Fibroblast of skin of abdomen (primary cell): ENCODE data around the gene DNAH8.

Experiments used
- DNase-seq: peaks from one replicate; pipeline ENCODE4 v3.0.0-alpha.2; 2013

Gene DNAH8

DNA sequence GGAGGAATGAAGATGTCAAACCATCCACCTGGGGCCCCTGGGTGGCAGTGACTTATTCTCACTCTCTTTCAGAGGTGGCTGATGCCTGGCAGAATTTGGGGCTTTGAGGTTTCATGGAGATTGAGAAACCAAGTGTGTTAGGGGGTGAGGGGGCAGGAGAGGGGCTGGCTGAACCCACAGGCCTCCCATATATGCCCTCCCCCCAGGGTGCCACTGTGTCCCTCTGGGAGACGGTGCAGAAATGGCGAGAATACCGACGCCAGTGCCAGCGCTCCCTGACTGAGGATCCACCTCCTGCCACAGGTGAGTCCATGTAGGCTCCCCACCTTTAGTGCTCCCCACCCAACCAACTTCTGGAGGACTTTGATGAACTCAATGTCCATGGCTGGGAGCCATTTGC, 341.1 kb downstream of the DNAH8 start:
- DNase-seq: no peak

DNA sequence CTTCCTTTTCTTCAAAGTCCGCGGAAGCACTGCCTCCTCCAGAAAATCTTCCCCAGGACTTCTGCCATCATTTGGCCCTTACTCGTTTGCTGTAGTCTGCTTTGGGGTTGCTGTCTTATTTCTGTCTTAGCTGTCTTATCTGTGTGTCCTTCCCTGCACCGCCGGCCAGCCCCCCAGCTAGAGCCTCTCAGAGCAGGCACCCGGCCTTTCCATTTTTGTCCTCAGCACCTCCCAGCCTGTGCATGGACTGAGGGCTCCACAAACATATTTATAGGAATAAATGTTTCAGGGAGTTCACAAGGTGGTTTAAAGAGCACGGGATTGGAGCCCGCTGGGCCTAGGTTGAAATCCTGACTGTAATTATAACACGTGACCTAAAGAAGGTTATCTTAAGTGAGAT, 341.6 kb downstream of the DNAH8 start:
- no peak for DNase-seq

DNA sequence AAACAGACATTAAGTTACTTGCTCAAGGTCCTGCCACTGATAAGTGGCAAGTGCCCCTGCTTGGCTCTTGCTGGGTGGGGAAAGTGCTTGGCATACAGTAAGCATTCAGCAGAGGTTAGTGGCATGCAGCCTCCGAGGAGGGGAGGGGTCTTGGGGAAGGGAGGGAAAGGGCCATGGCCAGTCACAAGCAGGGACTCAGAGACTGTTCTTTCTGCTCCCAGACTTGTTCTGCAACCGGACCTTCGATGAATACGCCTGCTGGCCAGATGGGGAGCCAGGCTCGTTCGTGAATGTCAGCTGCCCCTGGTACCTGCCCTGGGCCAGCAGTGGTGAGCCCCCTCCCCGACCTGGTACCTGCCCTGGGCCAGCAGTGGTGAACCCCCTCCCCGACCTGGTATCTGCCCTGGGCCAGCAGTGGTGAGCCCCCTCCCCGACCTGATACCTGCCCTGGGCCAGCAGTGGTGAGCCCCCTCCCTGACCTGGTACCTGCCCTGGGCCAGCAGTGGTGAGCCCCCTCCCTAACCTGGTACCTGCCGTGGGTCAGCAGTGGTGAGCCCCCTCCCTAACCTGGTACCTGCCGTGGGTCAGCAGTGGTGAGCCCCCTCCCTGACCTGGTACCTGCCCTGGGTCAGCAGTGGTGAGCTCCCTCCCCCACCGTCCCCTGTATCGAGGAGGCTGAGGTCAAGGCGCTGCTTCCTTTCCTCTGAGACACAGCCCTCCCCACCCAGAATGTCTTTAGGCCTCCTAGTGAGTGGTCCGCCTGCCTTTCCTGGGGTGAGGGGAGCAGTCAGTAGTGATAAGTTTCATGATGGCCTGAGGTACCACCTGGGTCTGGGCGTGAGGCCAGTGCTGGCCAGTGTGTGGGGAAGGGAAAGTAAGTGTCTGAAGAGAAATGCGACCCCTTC, 342.4 kb downstream of the DNAH8 start:
- no peak for DNase-seq

DNA sequence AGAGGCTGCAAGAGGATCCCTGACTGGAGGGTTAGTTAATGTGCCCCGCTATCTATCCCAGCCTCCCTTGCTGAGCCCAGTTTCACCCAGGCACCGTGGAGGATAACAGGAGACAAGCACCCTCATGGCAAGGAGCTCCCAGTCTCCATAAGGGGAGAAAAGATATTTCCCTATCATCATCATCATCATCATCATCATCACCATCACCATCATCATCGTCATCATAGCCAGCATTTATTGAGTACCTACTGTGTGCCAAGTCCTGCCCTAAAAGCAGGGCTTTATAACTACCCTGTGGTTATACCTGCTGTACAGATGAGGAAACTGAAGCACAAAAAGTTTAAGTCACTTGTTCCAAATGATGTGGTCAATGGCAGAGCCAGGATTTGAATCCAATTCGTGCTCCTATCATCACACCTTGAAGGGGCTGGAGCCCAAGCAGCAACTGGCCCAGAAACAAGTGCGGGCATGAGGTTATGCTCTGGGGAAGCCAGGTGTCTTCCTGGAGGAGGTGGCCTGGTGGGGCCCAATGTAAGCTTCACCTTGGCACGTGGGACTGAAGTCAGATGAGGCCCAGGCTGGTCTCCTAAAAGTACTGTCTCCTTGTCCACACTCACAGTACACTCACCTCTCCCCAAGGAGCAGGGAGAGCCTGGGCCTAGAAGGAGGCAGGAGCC, 343.5 kb downstream of the DNAH8 start:
- DNase-seq: no peak

DNA sequence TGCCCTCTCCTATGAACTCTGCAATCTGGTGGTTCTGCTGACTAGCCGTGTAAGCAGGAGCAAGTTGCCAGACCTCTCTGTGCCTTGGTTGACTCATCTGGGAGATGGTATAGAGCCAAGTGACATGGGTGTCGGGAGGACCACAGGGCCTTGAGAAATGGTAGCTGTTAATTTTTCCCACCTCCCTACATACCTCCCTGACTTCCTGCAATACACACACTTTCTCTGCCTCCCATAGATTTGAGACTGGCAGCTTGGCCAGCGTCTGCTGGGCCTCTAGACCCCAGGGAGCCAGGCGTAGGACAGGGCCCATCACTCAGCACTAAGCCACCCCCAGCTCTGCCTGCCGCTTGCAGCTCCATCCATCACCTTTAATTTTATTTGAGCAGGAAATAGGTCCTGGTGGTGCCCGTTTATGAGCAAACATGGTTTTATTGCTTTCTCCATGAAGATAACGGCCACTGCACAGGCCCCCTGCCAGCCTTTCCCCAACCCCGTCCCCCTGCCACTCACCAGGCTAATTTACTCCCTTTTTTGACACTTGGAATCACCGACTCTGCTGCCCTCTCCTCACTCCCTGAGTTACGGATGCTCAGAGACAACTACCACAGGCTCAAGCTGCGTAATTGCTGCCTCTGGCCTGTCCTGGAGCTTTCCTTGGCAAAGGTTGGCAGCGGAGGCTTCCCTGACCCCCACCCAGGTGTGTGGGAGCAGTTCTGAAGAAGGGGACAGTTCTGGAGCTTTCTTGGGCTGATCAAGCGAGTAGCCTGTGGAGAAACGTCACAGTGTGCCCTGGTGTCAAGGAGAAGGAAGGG, 344.6 kb downstream of the DNAH8 start:
- DNase-seq: no peak

DNA sequence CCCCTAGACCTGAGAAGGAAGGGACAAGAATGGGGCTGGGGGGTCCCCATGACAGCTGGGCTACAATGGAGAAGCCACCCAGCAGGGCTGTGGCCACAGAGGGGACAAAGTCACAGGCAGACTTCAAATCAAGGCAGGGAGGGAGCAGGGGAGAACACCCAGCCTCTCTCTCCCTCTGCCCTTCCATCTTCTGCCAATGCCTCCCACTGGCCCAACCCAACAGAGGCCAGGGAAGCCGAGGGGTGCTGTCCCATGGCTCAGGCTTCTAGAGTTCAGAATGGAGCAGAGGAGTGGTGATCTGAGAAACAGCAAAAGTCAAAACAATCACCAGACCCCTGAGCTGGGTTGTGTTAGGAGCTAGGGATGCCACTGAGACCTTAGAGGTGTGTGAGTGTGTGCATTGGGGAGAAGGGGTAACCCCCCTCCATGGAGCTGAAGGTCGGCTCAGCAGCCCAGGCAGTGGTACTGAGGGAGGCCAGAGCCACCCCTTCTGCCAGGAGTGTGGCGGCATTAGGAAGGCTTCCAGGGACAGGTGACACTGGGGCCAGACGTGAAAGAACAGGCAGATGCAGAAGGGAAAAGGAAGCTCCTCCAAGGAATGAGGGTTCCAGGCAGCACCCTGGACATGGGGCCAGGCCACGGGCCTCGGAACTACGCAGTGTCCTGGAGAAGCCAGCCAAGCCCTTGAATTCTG, 345.5 kb downstream of the DNAH8 start:
- DNase-seq: no peak

DNA sequence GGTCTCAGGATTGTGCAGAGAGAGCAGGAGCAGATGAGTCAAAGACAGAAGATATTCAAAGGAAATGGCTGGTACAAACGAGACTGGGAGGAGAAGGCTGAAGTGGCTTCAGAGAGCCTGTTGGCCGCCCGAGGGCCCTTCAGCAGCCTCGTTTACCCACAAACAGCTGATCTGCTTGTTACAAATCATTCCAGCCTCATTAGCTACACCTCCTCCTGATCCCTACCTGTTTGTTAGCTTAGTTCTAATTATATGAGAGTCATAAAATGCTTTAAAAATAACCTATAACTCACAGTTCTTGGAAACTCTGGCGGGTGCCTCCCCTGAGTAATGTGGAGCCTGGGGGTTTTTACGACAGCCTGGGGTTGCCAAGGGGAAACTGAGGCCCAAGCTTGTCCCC, 346.1 kb downstream of the DNAH8 start:
- no peak for DNase-seq

DNA sequence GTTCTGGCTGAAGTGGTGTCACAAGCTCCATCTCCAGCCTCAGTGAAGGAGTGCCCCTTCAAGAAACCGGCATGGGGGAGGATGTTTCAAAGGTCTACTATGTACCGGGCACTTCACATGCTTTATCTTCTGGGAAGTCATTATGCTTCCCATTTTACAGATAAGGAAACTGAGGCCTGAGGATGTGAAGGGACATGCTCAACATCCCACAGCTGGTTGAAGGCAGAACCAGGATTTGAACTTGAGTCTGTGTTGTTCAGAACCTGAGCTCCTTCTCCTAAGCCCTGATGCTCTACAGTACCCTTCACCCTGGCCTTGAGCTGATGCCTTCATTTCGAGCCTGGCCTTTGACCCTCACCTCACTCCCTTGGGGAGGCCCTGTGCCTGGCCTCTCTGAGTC, 346.5 kb downstream of the DNAH8 start:
- DNase-seq: no peak

DNA sequence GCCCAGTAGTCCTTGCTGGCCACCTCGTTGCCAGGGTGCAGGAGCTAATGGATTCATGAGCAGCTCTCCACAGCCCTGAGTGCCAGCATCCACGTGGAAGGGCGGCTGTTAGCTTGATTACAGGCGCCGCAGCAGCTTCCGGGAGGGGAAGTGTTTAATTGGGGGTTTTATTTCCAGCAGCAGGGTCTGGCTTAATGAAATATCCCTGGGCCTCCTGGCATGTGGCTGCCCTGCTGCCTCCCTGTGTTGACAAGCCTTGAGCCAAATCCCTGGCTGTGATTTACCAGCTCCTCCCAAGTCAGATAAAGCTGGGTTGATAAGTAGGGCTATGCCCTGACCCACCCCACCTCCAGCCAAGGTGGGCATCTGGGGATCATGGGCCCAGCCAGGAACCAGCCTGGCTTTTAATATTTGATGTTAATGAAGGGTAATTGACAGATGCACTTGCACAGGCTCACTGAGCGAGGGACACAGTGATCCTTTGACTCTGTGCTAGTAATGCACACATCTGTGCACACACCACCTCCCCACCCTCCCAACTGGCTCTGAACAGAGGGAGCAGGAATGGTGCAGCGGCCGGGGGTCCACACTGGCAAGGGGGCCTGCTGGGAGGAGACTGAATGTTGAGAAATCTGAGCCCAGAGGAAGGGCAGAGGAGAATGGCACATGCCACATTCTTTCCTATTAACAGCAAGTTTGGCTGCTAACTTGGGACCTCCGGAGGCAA, 347.1 kb downstream of the DNAH8 start:
- no peak for DNase-seq

DNA sequence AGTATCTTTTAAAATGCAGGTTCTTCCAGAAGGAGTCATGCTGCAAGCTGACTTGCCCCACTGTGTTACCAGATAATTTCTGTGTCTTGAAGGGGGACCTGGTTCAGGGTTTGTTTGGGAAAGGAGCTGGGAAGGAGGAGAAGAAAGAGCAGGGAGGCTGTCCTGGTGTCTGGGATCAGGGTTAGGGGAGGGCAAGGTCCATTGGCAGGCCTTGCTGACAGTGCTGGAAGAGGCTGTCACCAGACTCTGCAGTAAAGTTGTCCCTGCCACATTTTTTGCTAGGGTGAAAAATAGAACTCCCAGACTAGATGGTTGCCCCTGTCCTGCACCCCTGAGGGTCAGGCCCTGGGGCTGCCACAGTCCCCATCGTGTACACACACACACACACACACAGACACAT, 348.4 kb downstream of the DNAH8 start:
- no peak for DNase-seq

DNA sequence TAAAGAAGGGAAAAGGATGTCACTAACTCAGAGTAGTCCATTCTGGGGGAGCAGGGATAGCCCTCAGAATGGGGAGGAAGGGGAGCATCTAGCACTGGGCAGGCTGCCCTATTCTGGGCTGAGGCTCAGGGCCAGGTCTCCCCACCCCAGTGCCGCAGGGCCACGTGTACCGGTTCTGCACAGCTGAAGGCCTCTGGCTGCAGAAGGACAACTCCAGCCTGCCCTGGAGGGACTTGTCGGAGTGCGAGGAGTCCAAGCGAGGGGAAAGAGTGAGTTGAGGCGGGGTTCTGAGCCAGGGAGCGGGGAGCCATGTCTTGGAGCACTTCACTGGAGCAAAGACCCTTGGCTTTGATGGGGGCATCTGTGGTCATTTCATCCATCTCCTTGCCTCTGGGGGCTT, 350.4 kb downstream of the DNAH8 start:
- DNase-seq: no peak

DNA sequence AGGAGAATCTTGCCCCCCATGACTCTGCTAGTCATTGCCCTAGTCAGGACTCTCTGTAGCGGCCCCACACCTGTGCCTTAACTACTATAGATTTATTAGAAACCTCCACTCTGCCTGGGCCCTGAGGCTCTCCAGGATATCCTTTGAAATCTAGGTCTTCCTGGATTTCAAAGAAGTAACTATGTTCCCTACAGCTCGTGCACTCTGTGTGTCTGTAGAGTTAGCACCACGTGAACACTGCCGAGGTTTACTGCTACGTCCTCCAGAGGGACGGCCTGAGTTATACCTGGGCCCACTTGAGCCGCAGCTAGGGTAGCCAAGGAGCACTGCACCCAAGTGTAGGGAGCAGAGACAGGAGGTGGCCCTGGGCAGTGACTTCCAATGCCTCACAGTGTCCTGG, 353.3 kb downstream of the DNAH8 start:
- no peak for DNase-seq

DNA sequence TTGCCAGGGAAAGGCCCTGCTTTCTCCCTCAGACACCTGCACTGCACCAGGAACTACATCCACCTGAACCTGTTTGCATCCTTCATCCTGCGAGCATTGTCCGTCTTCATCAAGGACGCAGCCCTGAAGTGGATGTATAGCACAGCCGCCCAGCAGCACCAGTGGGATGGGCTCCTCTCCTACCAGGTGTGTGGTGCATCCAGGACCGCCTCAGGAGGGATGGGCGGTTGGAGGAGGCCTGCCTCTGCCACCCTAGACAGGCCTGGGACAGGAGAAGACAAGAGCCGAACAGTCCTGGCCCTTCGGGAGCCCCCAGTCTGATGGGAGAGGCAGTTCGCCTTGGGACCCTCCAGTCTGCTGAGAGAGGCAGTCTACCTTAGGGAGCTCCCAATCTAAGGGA, 357.7 kb downstream of the DNAH8 start:
- no peak for DNase-seq

DNA sequence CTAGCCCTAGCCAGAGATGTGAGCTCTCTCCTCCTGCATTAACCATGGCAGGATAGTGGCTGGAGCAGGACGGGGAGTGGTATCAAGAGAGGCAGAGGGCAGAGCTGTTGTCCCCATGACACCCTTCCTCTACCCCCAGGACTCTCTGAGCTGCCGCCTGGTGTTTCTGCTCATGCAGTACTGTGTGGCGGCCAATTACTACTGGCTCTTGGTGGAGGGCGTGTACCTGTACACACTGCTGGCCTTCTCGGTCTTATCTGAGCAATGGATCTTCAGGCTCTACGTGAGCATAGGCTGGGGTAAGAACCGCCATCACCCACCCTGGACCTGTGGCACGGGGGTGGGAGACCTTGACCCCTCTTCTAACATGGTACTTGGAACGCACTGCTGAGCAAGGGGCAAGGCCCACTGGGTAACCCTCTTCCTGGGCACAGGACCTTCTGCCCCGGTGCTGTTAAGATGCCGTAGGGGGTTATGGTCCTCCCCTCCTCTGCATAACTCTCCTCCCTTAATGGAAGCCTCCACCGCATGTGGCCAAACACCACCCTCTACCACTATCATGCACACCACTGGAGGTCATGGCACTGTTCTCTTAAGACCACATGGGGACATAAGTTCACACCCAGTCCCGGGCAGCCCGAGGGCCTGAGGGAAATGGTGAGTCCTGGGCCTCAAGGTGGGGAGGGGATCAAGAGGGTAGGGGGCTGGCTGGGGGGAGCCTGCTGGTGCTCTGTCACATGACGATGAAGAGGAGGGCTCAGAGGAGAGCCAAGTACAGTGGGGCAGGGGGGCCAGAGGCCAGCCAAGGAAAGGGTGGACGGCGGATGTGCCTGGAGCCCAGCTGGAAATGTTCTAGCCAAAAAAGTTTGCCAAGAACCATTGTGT, 358.6 kb downstream of the DNAH8 start:
- DNase-seq: no peak

DNA sequence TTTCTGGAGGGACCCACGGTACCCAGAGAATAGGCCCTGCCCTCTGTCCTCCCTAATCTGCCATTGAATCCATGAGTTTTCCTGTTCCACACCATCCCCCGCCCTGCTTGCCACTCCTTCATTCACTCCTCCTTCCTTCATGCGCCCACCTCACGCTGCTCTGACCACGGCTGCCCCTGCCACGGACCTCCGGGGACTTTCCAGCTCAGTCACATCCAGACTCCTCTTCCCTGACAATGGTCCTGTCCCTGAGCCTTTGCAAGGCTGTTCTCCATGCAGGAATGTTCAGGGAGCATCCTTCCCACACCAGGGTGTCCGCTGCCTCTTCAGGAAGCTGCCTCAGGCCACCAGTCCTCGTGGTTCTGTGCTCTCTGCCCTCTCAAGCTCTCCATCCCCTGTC, 359.4 kb downstream of the DNAH8 start:
- no peak for DNase-seq

DNA sequence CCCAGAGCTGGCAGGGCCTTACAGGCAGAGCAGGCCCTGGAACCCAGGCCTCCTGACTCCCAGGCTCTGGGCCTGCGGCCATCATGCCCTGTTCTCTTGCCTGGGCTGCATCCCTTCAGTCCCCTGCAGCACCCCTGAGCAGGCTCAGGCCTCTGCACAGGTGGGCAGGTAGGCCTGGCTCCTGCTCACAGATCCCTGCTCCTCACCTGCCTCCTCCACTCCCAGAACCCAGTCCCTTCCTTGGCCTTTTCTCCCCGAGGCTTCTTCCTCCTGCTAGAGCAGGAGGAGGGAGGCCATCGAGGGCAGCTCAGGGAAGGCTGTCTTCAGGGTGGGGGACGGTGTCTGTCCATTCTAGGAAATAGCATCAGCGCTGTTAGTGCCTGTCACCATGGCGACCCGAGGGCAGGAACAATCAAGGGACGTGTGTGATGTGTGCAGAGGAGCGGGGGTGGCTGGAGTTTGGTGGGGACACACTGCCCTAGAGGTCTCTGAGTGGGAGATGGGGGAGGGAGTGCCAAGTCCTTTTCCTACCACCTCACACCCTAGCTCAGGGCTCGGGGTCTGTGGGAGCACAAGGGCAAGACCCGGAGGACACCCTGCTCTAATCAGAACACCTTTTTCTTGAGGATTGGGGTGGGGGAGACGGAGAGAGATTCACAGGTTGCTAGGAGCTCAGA, 360.0 kb downstream of the DNAH8 start:
- no peak for DNase-seq

DNA sequence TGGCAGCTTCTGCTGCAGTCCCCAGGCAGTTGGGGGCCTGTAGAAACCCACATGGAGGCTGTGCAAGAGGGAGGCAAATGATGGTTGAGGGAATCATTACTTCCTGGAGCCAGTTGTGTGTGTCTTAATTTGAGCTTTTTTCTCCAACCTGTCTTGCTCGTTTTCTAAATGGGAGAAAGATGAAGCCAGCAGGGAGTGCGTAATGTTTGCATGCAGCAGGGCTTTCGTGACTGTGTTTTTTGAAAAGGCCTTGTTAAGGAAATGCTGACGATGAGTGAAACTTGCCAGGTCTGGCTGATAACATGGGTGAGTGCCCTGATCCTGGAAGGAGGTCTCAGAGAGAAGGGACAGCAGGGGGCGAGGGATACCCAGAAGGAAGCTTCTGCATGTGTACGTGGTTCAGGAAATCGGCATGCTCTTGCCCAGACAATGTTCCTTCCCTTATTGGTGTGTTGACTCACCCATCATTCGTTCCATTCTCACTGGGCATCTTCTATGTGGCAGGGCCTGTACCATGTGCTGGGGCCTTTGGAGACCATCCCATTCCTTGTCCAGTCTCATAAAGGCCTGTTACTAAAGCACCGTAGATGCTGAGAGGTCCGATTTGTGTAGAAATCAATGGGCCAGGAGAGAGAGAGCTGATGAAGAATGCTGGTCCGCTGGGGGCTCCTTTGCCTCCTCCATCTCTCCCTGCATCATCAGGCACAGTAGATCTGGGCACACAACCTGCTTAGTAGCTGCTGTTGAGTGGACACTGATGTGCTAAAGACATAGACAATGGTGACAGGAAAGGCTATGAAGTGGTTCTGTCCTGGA, 360.9 kb downstream of the DNAH8 start:
- no peak for DNase-seq

DNA sequence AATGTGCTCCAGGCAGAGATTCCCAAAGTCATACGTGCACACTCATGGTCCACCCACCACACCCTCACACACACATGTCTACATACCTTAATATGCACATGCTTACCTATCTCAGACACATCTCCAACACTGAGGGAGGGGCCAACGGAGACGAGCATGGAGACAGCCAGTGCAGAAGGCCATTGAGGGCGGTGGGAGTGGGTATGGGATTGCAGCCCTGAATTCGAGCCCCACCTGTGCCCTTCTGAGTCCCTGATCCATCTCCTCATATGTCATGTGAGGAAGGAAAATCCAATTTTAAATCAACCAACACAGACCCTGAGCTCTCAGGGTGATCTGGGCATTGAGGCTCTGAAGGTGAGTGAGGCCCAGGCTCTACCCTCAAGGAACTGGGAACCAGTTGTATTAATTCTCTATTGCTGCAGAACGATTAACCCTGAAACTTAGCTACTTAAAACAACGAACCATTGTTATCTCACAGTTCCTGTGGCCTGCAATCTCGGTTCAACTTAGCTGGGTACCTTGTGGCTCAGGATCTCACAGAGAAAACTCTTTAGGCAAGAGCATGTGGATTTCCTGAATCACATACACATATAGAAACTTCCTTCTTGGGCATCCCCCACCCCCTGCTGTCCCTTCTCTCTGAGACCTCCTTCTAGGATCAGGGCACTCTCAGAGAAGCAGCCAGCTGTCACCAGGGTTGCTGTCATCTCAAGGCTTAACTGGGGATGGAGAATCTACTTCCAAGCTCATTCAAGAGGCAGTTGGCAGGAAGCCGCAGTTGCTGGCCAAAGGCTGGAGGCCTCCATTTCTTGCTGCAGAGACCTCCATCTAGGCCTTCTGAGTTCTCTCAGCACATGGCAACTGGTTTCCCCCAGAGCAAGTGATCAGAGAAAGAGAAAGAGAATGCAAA, 361.8 kb downstream of the DNAH8 start:
- DNase-seq: no peak
